ENCODE data around the gene KAZN. TPM values are rescaled to one million over a fixed set of nuclear protein-coding genes. Genes with fewer than 3 reads are reported as not detected.
"Not testable (repeated sequence)": the region's sequence is repeated elsewhere in the genome, so short reads cannot be mapped to it uniquely, and the experiment has no call there.

The KAZN gene
- total and polyA plus RNA-seq, 9 donors: 5.1 to 17.4 (median 14.3) TPM

DNA sequence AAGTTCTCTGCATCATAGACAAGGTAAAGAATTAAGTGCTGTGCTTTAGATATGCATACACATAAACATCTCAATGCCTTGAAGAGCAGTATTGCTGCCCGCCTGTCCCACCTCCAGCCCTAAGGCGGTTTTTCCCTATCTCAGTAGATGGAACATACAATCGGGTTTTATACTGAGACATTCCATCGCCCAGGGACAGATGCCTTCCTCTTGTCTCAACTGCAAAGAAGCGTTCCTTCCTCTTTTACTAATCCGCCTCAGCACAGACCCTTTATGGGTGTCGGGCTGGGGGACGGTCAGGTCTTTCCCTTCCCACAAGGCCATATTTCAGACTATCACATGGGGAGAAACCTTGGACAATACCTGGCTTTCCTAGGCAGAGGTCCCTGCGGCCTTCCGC, 537.1 kb downstream of the KAZN start:
- WGBS (ENCODE audit: insufficient coverage): 71% methylated on average over 4 of the region's 10 CpGs
- not testable (repeated sequence) for H3K27ac ChIP-seq (ENCODE audit: low read length); H3K36me3 ChIP-seq (ENCODE audit: control insufficient read depth, insufficient read depth, low read length); DNase-seq; H3K9me3 ChIP-seq (replicated peaks; ENCODE audit: control insufficient read depth, low read depth, low read length); H3K27me3 ChIP-seq (ENCODE audit: control insufficient read depth, insufficient read depth, low read length); H3K4me3 ChIP-seq (ENCODE audit: low read length); H3K4me1 ChIP-seq (ENCODE audit: control insufficient read depth, insufficient read depth, low read length)

DNA sequence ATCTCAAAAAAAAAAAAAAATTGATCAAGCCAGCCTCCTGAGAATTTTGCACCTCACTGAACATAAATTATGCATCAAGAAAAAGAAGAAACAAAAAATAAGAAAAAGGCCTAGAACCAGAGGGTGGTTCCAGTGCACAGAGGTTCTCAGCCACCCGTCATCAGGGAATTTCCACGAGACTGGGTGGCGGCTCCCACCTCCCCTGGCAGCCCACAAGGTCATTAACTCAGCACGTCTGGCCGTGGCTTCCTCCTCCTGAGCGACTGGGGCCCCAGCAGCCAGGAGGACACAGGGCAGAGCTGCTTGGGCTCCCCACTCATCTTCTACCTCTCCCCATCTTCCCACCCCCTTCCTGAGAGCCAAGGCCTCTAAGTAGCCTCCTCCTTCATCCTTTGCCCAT, 539.3 kb downstream of the KAZN start:
- peaks cover 9% of the 10 kb centered on the region for H3K4me1 ChIP-seq (ENCODE audit: control insufficient read depth, insufficient read depth, low read length)
- DNase-seq: no peak
- no peaks in the 10 kb centered on the region for H3K9me3 ChIP-seq (replicated peaks; ENCODE audit: control insufficient read depth, low read depth, low read length)
- WGBS (ENCODE audit: insufficient coverage): 28% methylated on average over 5 of the region's 6 CpGs
- no peak overlapping the region for H3K4me3 ChIP-seq (ENCODE audit: low read length)
- peaks cover 6% of the 10 kb centered on the region for H3K27me3 ChIP-seq (ENCODE audit: control insufficient read depth, insufficient read depth, low read length)
- H3K36me3 ChIP-seq (ENCODE audit: control insufficient read depth, insufficient read depth, low read length): no peaks in the 10 kb centered on the region
- H3K27ac ChIP-seq (ENCODE audit: low read length): no peak overlapping the region

- H3K27ac ChIP-seq (ENCODE audit: low read length): no peak overlapping the region
- no peaks in the 10 kb centered on the region for H3K36me3 ChIP-seq (ENCODE audit: control insufficient read depth, insufficient read depth, low read length)
- H3K9me3 ChIP-seq (replicated peaks; ENCODE audit: control insufficient read depth, low read depth, low read length): no peaks in the 10 kb centered on the region
- no peak for DNase-seq
- H3K4me3 ChIP-seq (ENCODE audit: low read length): no peak overlapping the region
- peaks cover 9% of the 10 kb centered on the region for H3K4me1 ChIP-seq (ENCODE audit: control insufficient read depth, insufficient read depth, low read length)
- H3K27me3 ChIP-seq (ENCODE audit: control insufficient read depth, insufficient read depth, low read length): peaks cover 4% of the 10 kb centered on the region
- WGBS (ENCODE audit: insufficient coverage): 45% methylated on average over 13 of the region's 15 CpGs
Measured at GRCh38 chr1:15139654-15140350, 541.3 kb downstream of the KAZN start.

GRCh38 chr1:15141935-15142539, 543.6 kb downstream of the KAZN start:
- Histone ChIP-seq H3K27me3 (ENCODE audit: control insufficient read depth, insufficient read depth, low read length) (peaks cover 3% of the 10 kb centered on the region), H3K9me3 (replicated peaks; ENCODE audit: control insufficient read depth, low read depth, low read length) (no peaks in the 10 kb centered on the region), H3K36me3 (ENCODE audit: control insufficient read depth, insufficient read depth, low read length) (no peaks in the 10 kb centered on the region), H3K4me1 (ENCODE audit: control insufficient read depth, insufficient read depth, low read length) (peaks cover 14% of the 10 kb centered on the region), H3K27ac (ENCODE audit: low read length) (no peak overlapping the region), H3K4me3 (ENCODE audit: low read length) (no peak overlapping the region)
- WGBS (ENCODE audit: insufficient coverage): 42% methylated on average over 4 of the region's 6 CpGs
- DNase-seq: peak; percentile 70

DNA sequence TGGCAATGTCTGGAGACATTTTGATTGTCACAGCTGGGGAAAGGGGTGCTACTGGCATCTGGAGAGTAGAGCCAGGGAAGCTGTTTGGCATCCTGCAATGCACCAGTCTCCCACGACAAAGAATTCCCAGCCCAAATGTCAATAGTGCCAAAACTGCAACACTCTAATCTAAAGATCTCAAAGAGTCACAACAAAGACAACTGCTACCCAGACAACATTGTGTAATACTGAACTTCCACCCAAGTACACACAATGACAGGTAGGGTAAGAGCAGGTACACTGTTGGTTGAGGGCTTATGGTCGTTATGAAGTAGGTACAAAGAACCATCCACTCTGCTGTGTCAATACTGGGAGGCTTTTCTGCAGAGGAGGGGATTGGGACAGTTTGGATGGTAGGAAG, 546.8 kb downstream of the KAZN start:
- Histone ChIP-seq H3K9me3 (replicated peaks; ENCODE audit: control insufficient read depth, low read depth, low read length) (no peaks in the 10 kb centered on the region), H3K27ac (ENCODE audit: low read length) (no peak overlapping the region), H3K4me3 (ENCODE audit: low read length) (no peak overlapping the region), H3K4me1 (ENCODE audit: control insufficient read depth, insufficient read depth, low read length) (peaks cover 11% of the 10 kb centered on the region), H3K27me3 (ENCODE audit: control insufficient read depth, insufficient read depth, low read length) (peaks cover 2% of the 10 kb centered on the region), H3K36me3 (ENCODE audit: control insufficient read depth, insufficient read depth, low read length) (no peaks in the 10 kb centered on the region)
- no peak for DNase-seq
- WGBS (ENCODE audit: insufficient coverage): no CpG with 5 or more reads among the region's 2 CpGs

- H3K27ac ChIP-seq (ENCODE audit: low read length): no peak overlapping the region
- no peak for DNase-seq
- H3K4me3 ChIP-seq (ENCODE audit: low read length): no peak overlapping the region
- WGBS (ENCODE audit: insufficient coverage): 64% methylated on average over 2 of the region's 4 CpGs
- H3K9me3 ChIP-seq (replicated peaks; ENCODE audit: control insufficient read depth, low read depth, low read length): no peaks in the 10 kb centered on the region
- peaks cover 11% of the 10 kb centered on the region for H3K4me1 ChIP-seq (ENCODE audit: control insufficient read depth, insufficient read depth, low read length)
- H3K36me3 ChIP-seq (ENCODE audit: control insufficient read depth, insufficient read depth, low read length): no peaks in the 10 kb centered on the region
- H3K27me3 ChIP-seq (ENCODE audit: control insufficient read depth, insufficient read depth, low read length): no peaks in the 10 kb centered on the region
Measured at GRCh38 chr1:15146142-15146680, 547.7 kb downstream of the KAZN start.

DNA sequence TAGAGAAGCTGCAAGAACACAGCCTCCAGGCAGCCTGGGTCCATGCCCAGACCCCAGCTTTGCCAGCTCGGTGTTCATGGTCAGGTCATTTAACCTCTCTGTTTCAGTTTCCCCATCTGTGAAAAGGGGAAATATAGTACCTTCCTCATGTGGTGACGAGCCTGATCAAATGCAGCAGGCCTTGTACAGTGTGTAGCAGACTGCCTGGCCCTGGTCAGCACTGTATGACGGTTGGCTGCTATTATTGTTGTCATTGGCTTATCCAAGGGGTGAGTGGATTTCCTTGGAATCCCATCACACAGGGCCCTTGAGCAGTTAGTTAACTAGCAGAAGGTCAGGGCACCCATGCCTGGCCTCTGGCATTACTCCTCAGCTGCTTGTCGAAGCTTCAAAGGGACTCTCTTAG, 548.5 kb downstream of the KAZN start:
- H3K27me3 ChIP-seq (ENCODE audit: control insufficient read depth, insufficient read depth, low read length): no peaks in the 10 kb centered on the region
- 57% methylated on average over 1 of the region's 4 CpGs for WGBS (ENCODE audit: insufficient coverage)
- H3K9me3 ChIP-seq (replicated peaks; ENCODE audit: control insufficient read depth, low read depth, low read length): no peaks in the 10 kb centered on the region
- H3K27ac ChIP-seq (ENCODE audit: low read length): no peak overlapping the region
- H3K36me3 ChIP-seq (ENCODE audit: control insufficient read depth, insufficient read depth, low read length): no peaks in the 10 kb centered on the region
- DNase-seq: no peak
- H3K4me3 ChIP-seq (ENCODE audit: low read length): no peak overlapping the region
- H3K4me1 ChIP-seq (ENCODE audit: control insufficient read depth, insufficient read depth, low read length): peaks cover 13% of the 10 kb centered on the region

DNA sequence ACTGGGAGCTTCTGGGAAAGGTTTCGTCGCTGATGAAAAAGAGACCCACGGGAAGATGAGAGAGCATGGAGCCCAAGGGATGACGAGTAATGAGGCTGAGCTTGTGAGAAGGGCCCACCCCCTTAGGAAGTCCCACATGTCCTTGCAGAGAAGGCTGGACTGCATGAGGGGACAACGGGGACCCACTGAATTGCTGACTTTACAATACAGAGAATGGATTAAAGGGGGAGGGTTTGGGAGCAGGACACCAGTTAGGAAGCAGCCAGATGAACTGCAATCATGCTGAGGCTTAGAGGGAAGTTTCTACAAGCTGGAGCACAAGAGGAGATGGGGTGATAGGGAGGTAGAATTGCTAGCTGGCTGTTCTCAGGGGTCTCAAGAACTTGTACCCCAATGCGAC, 549.5 kb downstream of the KAZN start:
- peaks cover 22% of the 10 kb centered on the region for H3K4me1 ChIP-seq (ENCODE audit: control insufficient read depth, insufficient read depth, low read length)
- H3K9me3 ChIP-seq (replicated peaks; ENCODE audit: control insufficient read depth, low read depth, low read length): no peaks in the 10 kb centered on the region
- no peaks in the 10 kb centered on the region for H3K27me3 ChIP-seq (ENCODE audit: control insufficient read depth, insufficient read depth, low read length)
- H3K27ac ChIP-seq (ENCODE audit: low read length): no peak overlapping the region
- WGBS (ENCODE audit: insufficient coverage): 81% methylated on average over 6 of the region's 6 CpGs
- H3K36me3 ChIP-seq (ENCODE audit: control insufficient read depth, insufficient read depth, low read length): no peaks in the 10 kb centered on the region
- no peak for DNase-seq
- H3K4me3 ChIP-seq (ENCODE audit: low read length): no peak overlapping the region

DNA sequence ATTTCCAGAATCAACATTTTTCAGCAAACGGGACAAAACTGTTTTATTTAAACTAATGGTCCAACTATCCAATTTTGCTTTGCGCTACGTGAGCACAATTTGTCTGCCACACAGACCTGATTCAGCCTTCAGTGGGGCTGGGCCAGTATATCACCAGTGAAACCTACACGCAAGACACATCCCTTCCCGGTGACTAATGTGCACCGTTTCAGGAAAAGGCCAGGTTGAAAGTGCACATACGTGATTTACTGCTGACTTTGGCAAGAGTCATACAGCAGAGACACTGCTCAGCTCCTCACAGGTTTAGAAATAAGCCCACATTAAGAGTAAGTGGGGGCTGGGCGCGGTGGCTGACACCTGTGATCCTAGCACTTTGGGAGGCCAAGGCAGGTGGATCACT, 550.0 kb downstream of the KAZN start:
- no peak overlapping the region for H3K4me3 ChIP-seq (ENCODE audit: low read length)
- no peaks in the 10 kb centered on the region for H3K27me3 ChIP-seq (ENCODE audit: control insufficient read depth, insufficient read depth, low read length)
- WGBS (ENCODE audit: insufficient coverage): 73% methylated on average over 6 of the region's 9 CpGs
- no peaks in the 10 kb centered on the region for H3K36me3 ChIP-seq (ENCODE audit: control insufficient read depth, insufficient read depth, low read length)
- peaks cover 24% of the 10 kb centered on the region for H3K4me1 ChIP-seq (ENCODE audit: control insufficient read depth, insufficient read depth, low read length)
- H3K9me3 ChIP-seq (replicated peaks; ENCODE audit: control insufficient read depth, low read depth, low read length): no peaks in the 10 kb centered on the region
- no peak overlapping the region for H3K27ac ChIP-seq (ENCODE audit: low read length)
- DNase-seq: no peak

DNA sequence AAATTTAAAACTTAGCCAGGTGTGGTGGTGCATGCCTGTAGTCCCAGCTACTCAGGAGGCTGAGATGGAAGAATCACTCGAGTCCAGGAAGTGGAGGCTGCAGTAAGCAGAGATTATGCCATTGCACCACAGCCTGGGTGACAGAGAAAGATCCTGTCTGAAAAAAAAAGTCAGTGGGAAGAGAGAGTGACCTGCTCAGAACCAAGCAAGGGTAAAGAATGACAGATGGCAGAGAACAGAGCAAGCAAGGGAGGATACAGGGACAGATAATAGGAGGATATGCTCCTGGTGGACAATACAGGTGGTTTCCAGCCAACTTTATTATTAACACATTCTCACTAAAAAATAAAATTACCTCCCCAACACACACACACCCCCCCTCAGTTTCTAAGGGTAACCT, 550.5 kb downstream of the KAZN start:
- Histone ChIP-seq H3K36me3 (ENCODE audit: control insufficient read depth, insufficient read depth, low read length) (no peaks in the 10 kb centered on the region), H3K27ac (ENCODE audit: low read length) (no peak overlapping the region), H3K27me3 (ENCODE audit: control insufficient read depth, insufficient read depth, low read length) (no peaks in the 10 kb centered on the region), H3K4me1 (ENCODE audit: control insufficient read depth, insufficient read depth, low read length) (peaks cover 24% of the 10 kb centered on the region), H3K9me3 (replicated peaks; ENCODE audit: control insufficient read depth, low read depth, low read length) (no peaks in the 10 kb centered on the region), H3K4me3 (ENCODE audit: low read length) (no peak overlapping the region)
- 0% methylated on average over 1 of the region's 1 CpG for WGBS (ENCODE audit: insufficient coverage)
- DNase-seq: no peak
